Epithelial cell of esophagus (primary cell): ENCODE results near the gene PRPF40A.
A peak's percentile ranks its signal among the peaks of the same experiment; 100 is the strongest.

Experiments
- DNase-seq: peaks from one replicate; pipeline ENCODE4 v3.0.0; 2010; ENCODE audit warnings: low read depth
- H3K4me3 ChIP-seq: 2 replicates; pipeline ENCODE4 v1.5.1; 2011; ENCODE audit warnings: mild to moderate bottlenecking, low read length, control low read depth
- TF ChIP-seq, protein P1 (sequence below): IDR thresholded peaks from 2 replicates; pipeline ENCODE4 v1.5.1; 2011; ENCODE audit warnings: low read depth, mild to moderate bottlenecking, low read length, control low read depth, inconsistent platforms; ENCODE audit not compliant: insufficient read depth; ENCODE audit errors: missing control alignments

PRPF40A gene

DNA sequence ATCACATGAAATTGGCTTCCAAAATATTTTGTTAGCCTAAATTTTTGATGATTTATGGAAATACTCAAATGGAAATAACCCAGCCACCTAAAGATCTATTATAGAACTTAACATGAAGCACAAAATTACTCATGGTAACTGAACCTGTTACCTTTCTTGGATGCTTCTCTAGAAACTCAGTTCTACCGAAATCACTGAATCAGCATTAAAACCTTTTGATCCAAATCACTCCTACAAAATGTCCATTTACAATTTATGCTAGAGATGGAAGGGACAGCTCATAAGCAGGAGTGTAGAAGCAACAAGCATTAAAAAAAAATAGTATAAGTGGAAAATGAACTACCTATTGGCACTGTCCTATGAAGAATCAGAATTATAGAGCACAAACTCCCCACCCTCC is 2.1 kb downstream of the PRPF40A start:
- no peak for DNase-seq
- H3K4me3 ChIP-seq: no peak overlapping the region
- TF ChIP-seq, protein P1, sequence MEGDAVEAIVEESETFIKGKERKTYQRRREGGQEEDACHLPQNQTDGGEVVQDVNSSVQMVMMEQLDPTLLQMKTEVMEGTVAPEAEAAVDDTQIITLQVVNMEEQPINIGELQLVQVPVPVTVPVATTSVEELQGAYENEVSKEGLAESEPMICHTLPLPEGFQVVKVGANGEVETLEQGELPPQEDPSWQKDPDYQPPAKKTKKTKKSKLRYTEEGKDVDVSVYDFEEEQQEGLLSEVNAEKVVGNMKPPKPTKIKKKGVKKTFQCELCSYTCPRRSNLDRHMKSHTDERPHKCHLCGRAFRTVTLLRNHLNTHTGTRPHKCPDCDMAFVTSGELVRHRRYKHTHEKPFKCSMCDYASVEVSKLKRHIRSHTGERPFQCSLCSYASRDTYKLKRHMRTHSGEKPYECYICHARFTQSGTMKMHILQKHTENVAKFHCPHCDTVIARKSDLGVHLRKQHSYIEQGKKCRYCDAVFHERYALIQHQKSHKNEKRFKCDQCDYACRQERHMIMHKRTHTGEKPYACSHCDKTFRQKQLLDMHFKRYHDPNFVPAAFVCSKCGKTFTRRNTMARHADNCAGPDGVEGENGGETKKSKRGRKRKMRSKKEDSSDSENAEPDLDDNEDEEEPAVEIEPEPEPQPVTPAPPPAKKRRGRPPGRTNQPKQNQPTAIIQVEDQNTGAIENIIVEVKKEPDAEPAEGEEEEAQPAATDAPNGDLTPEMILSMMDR: no peak

DNA sequence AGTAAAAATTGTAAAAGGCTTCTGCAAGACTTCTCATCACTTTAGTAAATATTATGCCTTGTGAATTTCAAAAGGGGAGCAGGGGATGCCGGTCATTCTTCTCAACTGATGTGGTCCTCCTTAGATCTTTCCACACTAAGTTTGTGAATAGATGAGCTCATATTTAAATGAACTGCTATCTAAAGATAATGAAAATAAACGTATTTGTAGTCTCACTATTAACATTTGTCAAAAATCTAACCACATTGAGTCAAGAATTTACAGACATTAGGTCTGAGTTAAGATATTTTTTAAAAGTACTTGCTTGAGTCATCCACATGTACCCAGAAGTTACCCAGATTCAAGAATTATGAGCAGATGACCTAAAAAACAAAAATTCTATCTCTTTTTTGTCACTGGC is 6.5 kb downstream of the PRPF40A start:
- DNase-seq: no peak
- TF ChIP-seq, protein P1: no peak
- H3K4me3 ChIP-seq: no peak overlapping the region

DNA sequence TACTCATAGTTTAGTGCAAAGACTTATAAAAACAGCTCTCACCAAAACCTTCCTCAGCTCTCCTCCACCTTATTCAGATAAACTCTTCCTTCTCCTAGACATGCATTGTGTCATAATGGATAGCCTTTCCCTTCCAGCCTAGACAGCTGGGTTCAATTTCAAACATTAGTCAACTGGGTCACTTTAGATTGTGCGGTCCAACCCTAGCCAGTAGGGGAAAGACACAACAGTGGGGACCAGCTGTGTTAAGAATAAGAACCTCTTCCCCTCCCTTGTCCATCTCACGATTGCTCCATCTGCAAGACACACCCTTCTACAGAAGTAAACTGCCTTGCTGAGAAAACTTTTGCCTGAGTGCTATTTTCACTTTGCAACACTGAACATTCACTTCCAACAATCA is 8.5 kb downstream of the PRPF40A start:
- no peak for DNase-seq
- TF ChIP-seq, protein P1: no peak
- no peak overlapping the region for H3K4me3 ChIP-seq

DNA sequence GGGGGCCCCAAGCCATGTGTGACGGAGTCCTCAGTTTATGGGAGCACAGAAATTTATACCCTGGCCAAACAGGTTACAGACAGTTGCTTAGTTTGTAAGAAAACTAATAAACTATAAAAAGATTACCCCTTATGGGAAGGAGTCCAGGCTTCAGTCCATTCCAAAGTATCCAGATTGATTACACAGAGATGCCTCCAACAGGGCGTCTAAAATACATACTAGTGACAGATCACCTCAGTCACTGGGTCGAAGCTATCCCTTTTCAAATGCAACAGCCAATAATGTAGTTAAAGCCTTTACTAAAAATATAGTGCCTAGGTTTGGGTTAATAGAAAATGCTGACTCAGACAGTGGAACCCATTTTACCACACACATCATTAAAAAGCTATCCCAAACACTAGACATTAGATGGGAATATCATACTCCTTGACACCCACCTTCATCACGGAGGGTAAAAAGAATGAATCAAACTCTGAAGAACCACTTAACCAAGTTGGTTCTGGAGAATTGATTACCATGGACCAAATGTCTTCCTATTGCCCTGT is 10.7 kb downstream of the PRPF40A start:
- TF ChIP-seq, protein P1: no peak
- H3K4me3 ChIP-seq: no peak overlapping the region
- no peak for DNase-seq

DNA sequence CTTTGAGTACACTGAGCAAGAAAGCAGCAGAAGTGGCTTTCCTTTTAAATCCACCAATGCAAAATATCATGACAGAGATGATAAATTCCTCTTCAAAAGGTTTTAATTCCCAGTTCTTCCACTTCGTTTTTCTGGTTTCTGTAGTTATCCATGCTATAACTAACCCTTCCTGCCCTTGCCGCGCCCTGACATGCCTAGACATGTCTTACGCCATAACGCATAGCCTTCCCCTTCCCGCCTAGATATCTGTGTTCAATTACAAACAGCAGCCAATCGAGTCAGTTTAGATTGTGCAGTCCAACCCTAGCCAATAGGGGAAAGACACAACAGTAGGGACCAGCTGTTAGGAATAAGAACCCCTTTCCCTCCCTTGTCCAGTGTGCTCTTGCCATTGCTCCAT is 16.1 kb downstream of the PRPF40A start:
- H3K4me3 ChIP-seq: no peak overlapping the region
- DNase-seq: peak; percentile 27
- TF ChIP-seq, protein P1: no peak

DNA sequence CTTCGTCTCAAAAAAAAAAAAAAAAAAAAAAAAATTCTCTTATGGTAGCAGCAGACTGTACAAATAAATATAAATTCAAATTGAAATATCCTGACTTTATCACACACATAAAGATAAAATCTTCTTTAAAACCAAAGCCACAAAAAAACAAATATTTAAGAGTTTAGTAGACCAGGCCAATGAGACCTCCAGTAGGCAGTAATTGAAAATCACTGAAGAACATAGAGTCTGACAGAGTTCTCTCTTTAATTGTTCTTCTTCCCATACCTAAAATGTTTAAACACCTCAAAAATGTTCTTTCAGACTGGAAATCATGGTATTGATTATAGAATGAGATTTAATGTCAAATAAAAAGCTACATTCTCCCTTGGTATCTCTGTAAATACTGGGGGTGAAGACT is 20.8 kb downstream of the PRPF40A start:
- no peak for DNase-seq
- no peak overlapping the region for H3K4me3 ChIP-seq
- TF ChIP-seq, protein P1: no peak

DNA sequence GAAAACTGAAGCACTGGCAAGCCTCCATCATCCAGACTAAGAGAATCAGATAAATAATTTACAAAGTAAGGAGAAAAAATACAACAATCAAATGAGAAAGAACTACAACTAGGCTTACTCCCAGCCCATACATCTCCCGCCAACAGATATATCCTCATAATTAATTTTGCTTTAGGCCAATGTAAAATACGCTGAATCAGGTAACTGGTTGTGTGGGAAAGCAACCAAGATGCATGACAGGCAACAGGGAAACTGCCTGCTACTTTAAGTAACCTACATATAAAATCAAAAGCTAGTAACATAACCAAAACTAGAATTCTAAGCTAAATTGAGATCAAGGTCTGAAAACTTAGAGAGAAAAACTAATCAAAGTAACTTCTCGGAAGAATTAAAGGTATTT is 21.5 kb downstream of the PRPF40A start:
- DNase-seq: no peak
- no peak overlapping the region for H3K4me3 ChIP-seq
- TF ChIP-seq, protein P1: no peak
